CD4-positive, alpha-beta T cell treated with Interleukin-17A for 1 hour (primary cell): ENCODE measurements around the gene MTF1.
"Not testable (repeated sequence)": the region's sequence is repeated elsewhere in the genome, so short reads cannot be mapped to it uniquely, and the experiment has no call there.

Experiments
- DNase-seq: peaks from one replicate; pipeline ENCODE4 v3.0.0-alpha.2; 2020

Gene MTF1

DNA sequence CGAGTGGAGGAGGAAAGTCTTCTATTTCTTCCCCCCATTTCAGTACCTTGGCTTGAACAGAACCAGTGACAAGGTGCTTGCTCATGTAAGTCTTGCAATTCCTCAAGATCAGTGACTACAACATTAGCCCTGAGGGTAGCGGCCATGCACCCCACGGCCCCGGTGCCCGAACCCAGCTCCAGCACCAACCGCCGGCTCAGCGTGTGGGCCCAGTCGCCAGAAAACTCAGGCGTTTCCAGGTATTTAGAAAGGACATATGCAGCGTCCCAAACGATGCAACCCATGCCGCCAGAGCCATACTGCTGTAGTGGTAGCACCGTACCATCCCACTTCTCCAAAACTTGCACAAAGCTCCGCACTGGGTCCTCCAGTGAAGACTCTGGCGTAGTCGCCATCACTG is 76.9 kb downstream of the MTF1 start:
- DNase-seq: no peak

DNA sequence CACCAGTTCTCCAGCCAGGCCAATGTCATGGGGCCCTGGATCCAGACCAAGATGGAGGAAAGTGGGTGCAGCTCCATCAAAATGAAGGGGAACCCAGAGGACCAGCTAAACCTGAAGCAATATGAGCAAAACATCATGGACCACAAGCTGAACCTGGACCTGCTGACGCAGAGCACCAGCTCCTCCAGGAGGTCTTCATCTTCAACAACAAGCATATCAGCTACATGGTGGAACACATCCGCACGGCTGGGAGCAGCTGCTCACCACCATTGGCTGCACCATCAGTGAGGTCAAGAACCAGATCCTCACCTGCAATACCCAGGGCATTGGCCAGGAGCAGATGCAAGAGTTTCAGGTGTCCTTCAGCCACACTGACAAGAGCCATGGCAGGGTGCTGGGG is 80.7 kb downstream of the MTF1 start:
- DNase-seq: no peak

DNA sequence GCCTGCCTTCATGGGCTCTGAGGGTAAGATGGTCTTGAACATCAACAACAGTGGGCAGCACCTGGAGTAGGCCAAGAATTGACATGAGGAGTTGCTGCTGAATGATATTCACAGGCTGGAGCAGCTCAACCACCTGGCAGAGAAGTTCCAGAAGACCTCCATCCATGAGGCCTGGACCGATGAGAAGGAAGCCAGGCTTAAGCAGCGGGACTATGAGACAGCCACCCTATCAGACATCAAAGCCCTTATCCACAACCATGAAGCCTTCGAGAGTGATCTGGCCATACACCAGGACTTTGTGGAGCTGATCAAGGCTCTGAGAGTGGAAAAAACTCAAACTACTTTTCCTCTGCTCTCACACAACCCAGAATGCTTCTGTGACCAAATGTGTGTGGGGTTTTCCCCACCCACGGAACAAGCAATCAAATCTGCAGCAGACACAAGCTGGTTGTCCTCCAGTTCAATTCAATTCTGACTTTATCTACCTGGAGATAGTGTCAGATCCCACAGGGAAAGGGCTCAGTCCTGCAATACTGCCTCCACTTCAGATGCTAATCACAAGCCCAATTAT is 82.4 kb downstream of the MTF1 start:
- DNase-seq: no peak

DNA sequence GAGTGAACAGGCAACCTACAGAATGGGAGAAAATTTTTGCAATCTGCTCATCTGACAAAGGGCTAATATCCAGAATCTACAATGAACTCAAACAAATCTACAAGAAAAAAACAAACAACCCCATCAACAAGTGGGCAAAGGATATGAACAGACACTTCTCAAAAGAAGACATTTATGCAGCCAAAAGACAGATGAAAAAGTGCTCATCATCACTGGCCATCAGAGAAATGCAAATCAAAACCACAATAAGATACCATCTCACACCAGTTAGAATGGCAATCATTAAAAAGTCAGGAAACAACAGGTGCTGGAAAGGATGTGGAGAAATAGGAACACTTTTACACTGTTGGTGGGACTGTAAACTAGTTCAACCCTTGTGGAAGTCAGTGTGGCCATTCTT is 88.0 kb downstream of the MTF1 start:
- not testable (repeated sequence) for DNase-seq

DNA sequence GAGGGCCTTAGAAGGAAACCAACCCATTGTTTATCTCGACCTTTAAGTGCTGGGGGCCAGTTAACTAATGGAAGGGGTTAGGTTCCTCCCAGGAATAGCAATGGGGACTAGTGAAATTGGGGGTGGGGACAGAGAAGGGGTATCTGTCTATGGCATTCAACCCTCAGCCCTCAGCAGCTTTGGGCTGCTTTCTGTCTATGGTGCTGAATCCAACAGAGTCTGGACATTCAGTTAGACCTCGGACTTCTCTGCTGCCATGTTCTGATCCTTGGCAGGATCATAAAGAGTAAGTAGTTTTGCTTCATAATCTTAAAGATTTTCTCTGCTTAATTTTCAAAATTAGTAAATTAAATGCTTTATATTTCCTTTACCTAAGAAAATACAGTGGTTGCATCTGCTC is 91.9 kb downstream of the MTF1 start:
- DNase-seq: no peak

DNA sequence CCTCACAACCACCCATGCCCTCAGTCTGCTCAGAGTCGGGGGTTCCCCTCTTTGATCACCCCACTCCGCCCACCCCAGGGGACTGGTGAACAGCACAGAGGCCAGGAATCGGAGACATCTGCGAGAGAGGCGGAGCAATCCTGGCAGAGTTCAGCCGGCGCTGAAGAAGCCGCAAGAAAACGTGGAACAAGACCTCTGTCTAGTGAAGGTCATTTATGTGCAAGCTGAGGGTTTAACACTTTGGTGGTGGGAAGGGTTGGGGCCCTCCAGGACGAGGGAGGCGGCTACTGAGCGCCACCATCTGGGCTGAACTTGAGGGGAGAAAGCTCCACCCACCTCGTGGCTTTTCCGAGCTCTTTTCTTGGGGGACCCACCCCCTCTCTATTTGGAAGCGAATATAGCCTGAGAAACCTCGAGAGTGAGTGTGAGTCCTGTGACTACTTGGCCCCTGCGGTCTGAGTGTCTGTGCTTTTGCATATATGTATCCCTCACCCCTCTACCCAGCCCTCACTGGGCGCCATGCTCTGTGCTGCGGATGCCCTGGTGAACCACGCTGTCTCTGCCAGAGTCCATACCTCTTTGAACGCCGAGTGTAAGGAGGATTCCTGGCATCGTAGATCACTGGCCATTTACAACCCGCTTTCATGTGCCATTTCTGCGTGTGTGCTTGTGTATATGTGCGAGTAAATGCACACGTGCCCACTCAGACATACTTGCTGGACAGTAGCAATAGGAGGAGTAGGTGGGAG is 93.3 kb downstream of the MTF1 start:
- no peak for DNase-seq

DNA sequence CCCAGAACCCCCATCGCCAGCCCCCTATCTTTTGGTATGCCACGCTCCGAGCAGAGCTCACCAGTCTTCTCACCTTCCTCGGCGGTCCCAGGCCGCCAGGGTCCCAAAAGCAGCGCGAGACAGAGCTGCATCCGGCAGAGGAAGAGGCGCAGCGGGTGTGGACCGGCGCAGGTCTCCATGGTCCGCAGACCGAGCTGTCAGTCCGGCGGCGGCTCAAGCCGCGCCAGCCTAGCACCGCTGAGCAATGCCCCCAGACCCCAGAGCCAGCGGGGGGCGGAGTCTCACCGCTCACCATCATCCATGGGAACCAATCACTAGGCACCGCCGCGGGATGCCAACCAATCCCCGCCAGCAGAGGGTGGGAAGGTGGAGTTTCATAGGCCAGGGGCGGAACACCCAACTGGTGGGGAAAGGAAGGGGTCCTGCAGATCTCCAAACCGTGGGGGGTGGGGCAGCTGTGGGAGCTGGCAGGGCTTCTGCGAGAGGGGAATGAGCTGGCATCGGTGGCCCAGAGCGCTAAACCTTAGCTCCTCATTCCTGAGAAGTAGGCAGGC is 94.4 kb downstream of the MTF1 start, which contains the start of gene EPHA10:
TSS of gene EPHA10 (minus strand) at position 233 of the 554 bp plus-strand sequence. CDS start at position 179, 54 bp downstream.
- DNase-seq: no peak

DNA sequence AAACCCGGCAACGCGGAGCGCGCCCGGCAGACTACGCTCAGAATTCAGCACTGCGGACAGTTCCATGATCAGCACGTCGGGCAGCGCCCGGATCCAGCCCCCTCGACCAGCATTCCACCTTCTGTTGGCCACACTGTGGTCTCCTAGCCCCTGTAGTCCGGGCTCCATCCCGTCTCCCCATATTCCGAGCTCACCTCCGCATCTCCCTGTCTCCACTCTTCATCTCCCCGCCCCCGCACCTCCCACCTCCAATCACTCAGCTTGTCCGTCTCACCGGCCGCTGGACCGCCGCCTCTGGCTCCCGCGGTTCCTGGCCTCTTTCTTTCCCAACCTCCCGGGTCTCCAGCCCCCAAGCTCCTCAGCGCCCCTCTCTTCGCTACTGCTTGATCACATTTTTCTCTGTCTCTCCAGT is 95.0 kb downstream of the MTF1 start:
- DNase-seq: peak; percentile 10

DNA sequence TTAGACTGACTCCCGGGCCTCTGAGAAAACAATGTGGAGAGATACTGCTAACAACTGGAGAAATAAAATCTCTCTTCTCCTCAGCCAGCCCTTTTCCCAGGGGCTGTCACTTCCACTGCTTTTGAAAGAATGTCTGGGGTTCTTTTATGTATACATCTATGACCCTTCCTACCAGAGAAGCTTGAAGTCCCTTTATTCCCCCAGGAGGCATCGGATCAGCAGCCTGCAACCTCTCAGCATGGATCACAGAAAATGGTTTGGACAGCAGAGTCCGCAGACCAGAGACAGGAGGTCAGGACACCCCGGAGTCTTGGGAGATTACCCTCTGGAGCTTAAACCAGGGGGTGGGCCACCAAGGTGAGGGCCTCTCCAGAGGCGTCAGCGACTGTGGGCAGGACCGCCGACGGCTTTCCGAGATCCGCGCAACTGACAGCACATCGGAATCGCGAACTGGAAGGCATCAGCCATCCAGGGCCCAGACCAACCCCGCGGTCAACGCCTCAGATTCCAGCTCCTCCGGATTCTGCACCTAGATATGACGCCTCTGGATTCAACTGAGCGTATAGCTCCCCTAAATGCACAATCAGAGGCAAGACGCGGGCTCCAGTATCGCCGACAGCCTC is 95.5 kb downstream of the MTF1 start:
- DNase-seq: no peak

DNA sequence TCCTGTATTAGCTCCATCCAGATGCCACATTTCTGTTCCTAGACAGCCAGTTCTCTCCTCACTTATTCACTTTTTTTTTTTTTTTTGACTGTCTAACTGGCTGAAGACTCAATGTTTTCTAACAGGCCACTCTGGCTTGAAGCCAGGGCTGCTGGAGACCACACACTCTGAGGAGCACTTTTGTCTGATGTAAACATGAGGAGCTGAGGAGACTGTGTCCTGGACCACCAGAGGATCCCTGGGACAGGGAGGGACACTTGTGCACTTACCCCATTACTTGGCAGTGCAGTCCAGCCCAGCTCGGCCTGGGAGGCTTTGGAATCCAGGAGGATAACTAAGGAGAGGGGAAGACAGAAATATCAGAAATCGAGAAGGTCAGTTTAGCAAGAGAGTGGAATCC is 96.9 kb downstream of the MTF1 start:
- no peak for DNase-seq

DNA sequence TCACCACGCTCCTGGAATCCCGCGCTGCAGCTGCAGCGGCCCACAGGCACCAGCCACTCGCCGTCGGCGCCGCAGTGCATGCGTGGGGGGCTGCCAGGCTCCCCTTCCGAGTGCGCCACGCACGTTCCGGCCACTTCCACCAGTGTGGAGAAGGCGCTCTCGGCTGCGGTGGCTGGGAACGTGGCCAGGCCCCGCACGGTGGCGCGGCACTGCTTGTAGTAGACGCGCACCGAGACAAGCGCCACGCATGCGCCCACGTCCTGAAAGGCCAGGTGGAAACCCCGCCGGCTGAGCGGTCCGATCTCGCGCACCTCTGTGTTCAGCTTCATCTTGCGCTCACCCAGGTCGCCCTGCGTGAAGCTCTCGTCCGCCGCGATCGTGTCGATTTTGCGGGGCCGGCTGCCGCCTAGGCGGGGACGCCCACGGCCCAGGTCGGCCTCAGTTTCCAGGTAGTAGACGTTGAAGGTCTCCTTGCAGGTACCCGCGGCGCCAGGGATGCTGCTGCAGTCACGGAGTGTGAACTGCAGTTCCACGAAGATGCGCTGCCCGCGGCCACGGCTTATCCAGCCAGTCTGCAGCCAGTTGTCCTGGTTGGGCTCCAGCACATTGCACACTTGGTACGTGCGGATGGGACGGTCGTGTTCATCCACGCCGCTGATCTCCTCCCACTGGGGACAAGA is 97.8 kb downstream of the MTF1 start:
- DNase-seq: no peak
